H9 (cell line): ENCODE results near the gene SEMA5A. TPM values are rescaled to one million over a fixed set of nuclear protein-coding genes. Genes with fewer than 3 reads are reported as not detected.

Source experiments
- DNase-seq: peaks from one replicate; pipeline ENCODE4 v3.0.0-alpha.2; 2017
- H2AFZ ChIP-seq: one replicate; pipeline ENCODE4 v1.6.1; 2013; ENCODE audit warnings: mild to moderate bottlenecking, low read length, control low read depth, moderate library complexity
- H2AK5ac ChIP-seq: 2 replicates; pipeline ENCODE4 v1.6.1; 2013; ENCODE audit warnings: low read length, control low read depth, mixed read lengths; ENCODE audit not compliant: insufficient read length
- H2BK120ac ChIP-seq: one replicate; pipeline ENCODE4 v1.6.1; 2013; ENCODE audit warnings: low read depth, mild to moderate bottlenecking, low read length, control low read depth, inconsistent platforms; ENCODE audit not compliant: poor library complexity, severe bottlenecking
- H2BK12ac ChIP-seq: 2 replicates; pipeline ENCODE4 v1.6.1; 2013; ENCODE audit warnings: low read length, control low read depth, mixed read lengths, low read depth; ENCODE audit not compliant: insufficient read length
- H2BK15ac ChIP-seq: 2 replicates; pipeline ENCODE4 v1.6.1; 2013; ENCODE audit warnings: low read depth, low read length, control low read depth
- H2BK20ac ChIP-seq: one replicate; pipeline ENCODE4 v1.6.1; 2013; ENCODE audit warnings: low read depth, mild to moderate bottlenecking, low read length, control low read depth, inconsistent platforms; ENCODE audit not compliant: poor library complexity, severe bottlenecking
- H2BK5ac ChIP-seq: 2 replicates; pipeline ENCODE4 v1.6.1; 2013; ENCODE audit warnings: low read length, control low read depth, mixed read lengths; ENCODE audit not compliant: insufficient read length
- H3K14ac ChIP-seq: 2 replicates; pipeline ENCODE4 v1.6.1; 2013; ENCODE audit warnings: low read length, control low read depth; ENCODE audit not compliant: insufficient read depth
- H3K18ac ChIP-seq: 2 replicates; pipeline ENCODE4 v1.6.1; 2013; ENCODE audit warnings: low read depth, mild to moderate bottlenecking, mixed read lengths, low read length, control low read depth; ENCODE audit not compliant: insufficient read length
- H3K23ac ChIP-seq: 2 replicates; pipeline ENCODE4 v1.6.1; 2013; ENCODE audit warnings: low read length, control low read depth, mixed read lengths, low read depth; ENCODE audit not compliant: insufficient read length
- H3K23me2 ChIP-seq: 2 replicates; pipeline ENCODE4 v1.6.1; 2013; ENCODE audit warnings: low read depth, mild to moderate bottlenecking, mixed read lengths, low read length, control low read depth; ENCODE audit not compliant: insufficient read length, poor library complexity, severe bottlenecking
- H3K27ac ChIP-seq: 2 replicates; pipeline ENCODE4 v1.5.1; 2013; ENCODE audit warnings: low read length, control low read depth, mixed read lengths, low read depth; ENCODE audit not compliant: insufficient read length
- H3K27me3 ChIP-seq: 2 replicates; pipeline ENCODE4 v1.6.1; 2013; ENCODE audit warnings: low read length, control low read depth, inconsistent platforms; ENCODE audit not compliant: insufficient read depth
- H3K4ac ChIP-seq: 2 replicates; pipeline ENCODE4 v1.6.1; 2013; ENCODE audit warnings: low read depth, mild to moderate bottlenecking, control low read depth, inconsistent platforms, low read length, moderate library complexity
- H3K4me1 ChIP-seq: 2 replicates; pipeline ENCODE4 v1.6.1; 2013; ENCODE audit warnings: low read length, control low read depth, inconsistent platforms; ENCODE audit not compliant: insufficient read depth
- H3K4me2 ChIP-seq: 2 replicates; pipeline ENCODE4 v1.6.1; 2013; ENCODE audit warnings: low read length, control low read depth, mixed read lengths; ENCODE audit not compliant: insufficient read length, insufficient read depth
- H3K56ac ChIP-seq: 2 replicates; pipeline ENCODE4 v1.6.1; 2013; ENCODE audit warnings: low read depth, mild to moderate bottlenecking, mixed read lengths, low read length, control low read depth; ENCODE audit not compliant: insufficient read length
- H3K79me1 ChIP-seq: 2 replicates; pipeline ENCODE4 v1.6.1; 2013; ENCODE audit warnings: low read depth, mild to moderate bottlenecking, moderate library complexity, low read length, control low read depth, inconsistent platforms; ENCODE audit not compliant: insufficient read depth, poor library complexity, severe bottlenecking
- H3K79me2 ChIP-seq: 2 replicates; pipeline ENCODE4 v1.6.1; 2013; ENCODE audit warnings: low read length, control low read depth, inconsistent platforms; ENCODE audit not compliant: insufficient read depth
- H3K9ac ChIP-seq: 2 replicates; pipeline ENCODE4 v1.6.1; 2013; ENCODE audit warnings: low read length, control low read depth, mixed read lengths; ENCODE audit not compliant: insufficient read length; ENCODE audit errors: extremely low read depth
- H3K9me3 ChIP-seq: one replicate; pipeline ENCODE4 v1.6.1; 2013; ENCODE audit warnings: low read depth, low read length, inconsistent platforms; ENCODE audit not compliant: control insufficient read depth
- H3T11ph ChIP-seq: one replicate; pipeline ENCODE4 v1.6.1; 2013; ENCODE audit warnings: mild to moderate bottlenecking, low read length, control low read depth, inconsistent platforms
- H4K20me1 ChIP-seq: one replicate; pipeline ENCODE4 v1.6.1; 2013; ENCODE audit not compliant: control insufficient read depth, insufficient read length, insufficient read depth
- H4K5ac ChIP-seq: 2 replicates; pipeline ENCODE4 v1.6.1; 2013; ENCODE audit warnings: low read depth, mild to moderate bottlenecking, mixed read lengths, low read length, control low read depth; ENCODE audit not compliant: insufficient read length
- H4K8ac ChIP-seq: replicated peaks from 2 replicates; pipeline ENCODE4 v1.6.1; 2013; ENCODE audit warnings: low read length, control low read depth, mixed read lengths, low read depth; ENCODE audit not compliant: insufficient read length
- H4K91ac ChIP-seq: 2 replicates; pipeline ENCODE4 v1.6.1; 2013; ENCODE audit warnings: low read depth, mild to moderate bottlenecking, moderate library complexity, mixed read lengths, low read length, control low read depth; ENCODE audit not compliant: insufficient read length
- H3K27ac Mint-ChIP-seq, 3 experiments: 2 replicates in 2 of 3; 3 replicates in 1 of 3; pipeline ENCODE4 v1.8.0; 2020 to 2021; ENCODE audit warnings: mixed read lengths in 3 of 3, mild to moderate bottlenecking in 1 of 3, moderate library complexity in 1 of 3
- H3K27me3 Mint-ChIP-seq: 2 replicates; pipeline ENCODE4 v1.8.0; 2021; ENCODE audit warnings: low read depth, mild to moderate bottlenecking, moderate library complexity, mixed read lengths
- H3K36me3 Mint-ChIP-seq, 3 experiments: 2 replicates in 2 of 3; 3 replicates in 1 of 3; pipeline ENCODE4 v1.8.0; 2020 to 2021; ENCODE audit warnings: low read depth in 3 of 3, mixed read lengths in 3 of 3; ENCODE audit not compliant: insufficient read depth in 1 of 3
- H3K4me1 Mint-ChIP-seq, 2 experiments: 2 replicates each; pipeline ENCODE4 v1.8.0; 2020; ENCODE audit warnings: mixed read lengths in 2 of 2
- H3K4me3 Mint-ChIP-seq, 2 experiments: 2 replicates in 1 of 2; 3 replicates in 1 of 2; pipeline ENCODE4 v1.8.0; 2020 to 2021; ENCODE audit warnings: mild to moderate bottlenecking in 2 of 2, mixed read lengths in 2 of 2, moderate library complexity in 1 of 2
- H3K9me3 Mint-ChIP-seq, 2 experiments: 2 replicates in 1 of 2; 3 replicates in 1 of 2; pipeline ENCODE4 v1.8.0; 2020; ENCODE audit warnings: mild to moderate bottlenecking in 2 of 2, mixed read lengths in 2 of 2, moderate library complexity in 1 of 2
- CTCF ChIP-seq: fragments of 200-600 bp; sonication (generic); conservative IDR thresholded peaks from 3 replicates; pipeline ENCODE4 v1.8.0; 2021; ENCODE audit warnings: antibody characterized with exemption, mild to moderate bottlenecking
- WGBS: extraction: QIAGEN DNeasy Blood & Tissue Kit; methylation state at CpG from one replicate; pipeline ENCODE4 v1.1.7; 2013; ENCODE audit warnings: missing lambda C conversion rate, low lambda C conversion rate, mixed read lengths; ENCODE audit not compliant: insufficient read length; ENCODE audit errors: extremely low coverage; 5-methylcytosine and 5-hydroxymethylcytosine counted together
- total RNA-seq: library from RNA; stranded (reverse); gene quantifications from 2 replicates; pipeline ENCODE4 v1.2.1, GENCODE V29; 2021

The SEMA5A gene
- total RNA-seq, 1 experiment from 2014 or later, result 4.3 TPM

DNA sequence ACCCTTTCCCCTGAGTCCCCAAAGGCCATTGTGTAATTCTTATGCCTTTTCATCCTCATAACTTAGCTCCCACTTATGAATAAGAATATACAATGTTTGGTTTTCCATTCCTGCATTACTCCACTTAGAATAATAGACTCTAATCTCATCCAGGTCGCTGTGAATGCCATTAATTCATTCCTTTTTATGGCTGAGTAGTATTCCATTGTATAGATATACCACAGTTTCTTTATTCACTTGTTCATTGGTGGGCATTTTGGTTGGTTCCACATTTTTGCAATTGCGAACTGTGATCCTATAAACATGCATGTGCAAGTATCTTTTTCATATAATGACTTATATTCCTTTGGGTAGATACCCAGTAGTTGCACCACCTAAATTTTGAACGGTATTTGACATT, 101.5 kb downstream of the SEMA5A start:
- no peak overlapping the region for H2AFZ ChIP-seq
- no peak overlapping the region for H3K9ac ChIP-seq
- no peak overlapping the region for H3T11ph ChIP-seq
- H3K27me3 Mint-ChIP-seq, result no peaks in the 10 kb centered on the region
- no peak overlapping the region for H3K27ac Mint-ChIP-seq
- no peak overlapping the region for H3K4me3 Mint-ChIP-seq
- H3K79me1 ChIP-seq, result no peaks in the 10 kb centered on the region
- peaks cover 13 to 21% (median 18%) of the 10 kb centered on the region in 3 experiments; a peak in 6 of 7 replicates for H3K36me3 Mint-ChIP-seq
- H3K9me3 ChIP-seq, result no peaks in the 10 kb centered on the region
- H2BK15ac ChIP-seq, result no peak overlapping the region
- H4K5ac ChIP-seq, result no peak overlapping the region
- no peaks in the 10 kb centered on the region for H3K27me3 ChIP-seq
- H3K56ac ChIP-seq, result no peak overlapping the region
- H3K9me3 Mint-ChIP-seq, result peaks cover 8 to 21% of the 10 kb centered on the region in 2 experiments
- no peak overlapping the region for H2BK5ac ChIP-seq
- WGBS, result no CpG with 5 or more reads among the region's 3 CpGs
- H3K14ac ChIP-seq, result no peak overlapping the region
- no peak overlapping the region for H3K4me2 ChIP-seq
- no peaks in the 10 kb centered on the region for H3K79me2 ChIP-seq
- TF ChIP-seq CTCF, result no peak
- H3K18ac ChIP-seq, result no peak overlapping the region
- peaks cover 0 to 5% of the 10 kb centered on the region in 2 experiments; a peak in 2 of 4 replicates for H3K4me1 Mint-ChIP-seq
- no peak overlapping the region for H3K23ac ChIP-seq
- H4K20me1 ChIP-seq, result no peaks in the 10 kb centered on the region
- H2BK12ac ChIP-seq, result no peak overlapping the region
- no peak overlapping the region for H3K27ac ChIP-seq
- no peaks in the 10 kb centered on the region for H3K23me2 ChIP-seq
- no peak overlapping the region for H4K91ac ChIP-seq
- no peak overlapping the region for H4K8ac ChIP-seq
- no peak overlapping the region for H3K4ac ChIP-seq
- DNase-seq, result no peak
- H2BK120ac ChIP-seq, result no peak overlapping the region
- H3K4me1 ChIP-seq, result no peaks in the 10 kb centered on the region
- H2AK5ac ChIP-seq, result no peak overlapping the region
- H2BK20ac ChIP-seq, result no peak overlapping the region
